Fibroblast of mammary gland (primary cell): ENCODE data around the gene FRMD4B.

Source experiments
- DNase-seq: peaks from one replicate; pipeline ENCODE4 v3.0.0-alpha.2; 2010; ENCODE audit warnings: low read depth
- H3K4me3 ChIP-seq: 2 replicates; pipeline ENCODE4 v1.5.1; 2011; ENCODE audit warnings: low read depth, mild to moderate bottlenecking, low read length, moderate library complexity; ENCODE audit not compliant: control insufficient read depth
- TF ChIP-seq, protein P1 (sequence below): conservative IDR thresholded peaks from 2 replicates; pipeline ENCODE4 v1.5.1; 2011; ENCODE audit warnings: low read depth, low read length, inconsistent platforms; ENCODE audit not compliant: control insufficient read depth, insufficient read depth

The FRMD4B gene

GRCh38 chr3:69179740-69180372 lies 206.0 kb downstream of the FRMD4B start:
- TF ChIP-seq, protein P1, sequence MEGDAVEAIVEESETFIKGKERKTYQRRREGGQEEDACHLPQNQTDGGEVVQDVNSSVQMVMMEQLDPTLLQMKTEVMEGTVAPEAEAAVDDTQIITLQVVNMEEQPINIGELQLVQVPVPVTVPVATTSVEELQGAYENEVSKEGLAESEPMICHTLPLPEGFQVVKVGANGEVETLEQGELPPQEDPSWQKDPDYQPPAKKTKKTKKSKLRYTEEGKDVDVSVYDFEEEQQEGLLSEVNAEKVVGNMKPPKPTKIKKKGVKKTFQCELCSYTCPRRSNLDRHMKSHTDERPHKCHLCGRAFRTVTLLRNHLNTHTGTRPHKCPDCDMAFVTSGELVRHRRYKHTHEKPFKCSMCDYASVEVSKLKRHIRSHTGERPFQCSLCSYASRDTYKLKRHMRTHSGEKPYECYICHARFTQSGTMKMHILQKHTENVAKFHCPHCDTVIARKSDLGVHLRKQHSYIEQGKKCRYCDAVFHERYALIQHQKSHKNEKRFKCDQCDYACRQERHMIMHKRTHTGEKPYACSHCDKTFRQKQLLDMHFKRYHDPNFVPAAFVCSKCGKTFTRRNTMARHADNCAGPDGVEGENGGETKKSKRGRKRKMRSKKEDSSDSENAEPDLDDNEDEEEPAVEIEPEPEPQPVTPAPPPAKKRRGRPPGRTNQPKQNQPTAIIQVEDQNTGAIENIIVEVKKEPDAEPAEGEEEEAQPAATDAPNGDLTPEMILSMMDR, result no peak
- H3K4me3 ChIP-seq, result no peak overlapping the region
- no peak for DNase-seq

DNA sequence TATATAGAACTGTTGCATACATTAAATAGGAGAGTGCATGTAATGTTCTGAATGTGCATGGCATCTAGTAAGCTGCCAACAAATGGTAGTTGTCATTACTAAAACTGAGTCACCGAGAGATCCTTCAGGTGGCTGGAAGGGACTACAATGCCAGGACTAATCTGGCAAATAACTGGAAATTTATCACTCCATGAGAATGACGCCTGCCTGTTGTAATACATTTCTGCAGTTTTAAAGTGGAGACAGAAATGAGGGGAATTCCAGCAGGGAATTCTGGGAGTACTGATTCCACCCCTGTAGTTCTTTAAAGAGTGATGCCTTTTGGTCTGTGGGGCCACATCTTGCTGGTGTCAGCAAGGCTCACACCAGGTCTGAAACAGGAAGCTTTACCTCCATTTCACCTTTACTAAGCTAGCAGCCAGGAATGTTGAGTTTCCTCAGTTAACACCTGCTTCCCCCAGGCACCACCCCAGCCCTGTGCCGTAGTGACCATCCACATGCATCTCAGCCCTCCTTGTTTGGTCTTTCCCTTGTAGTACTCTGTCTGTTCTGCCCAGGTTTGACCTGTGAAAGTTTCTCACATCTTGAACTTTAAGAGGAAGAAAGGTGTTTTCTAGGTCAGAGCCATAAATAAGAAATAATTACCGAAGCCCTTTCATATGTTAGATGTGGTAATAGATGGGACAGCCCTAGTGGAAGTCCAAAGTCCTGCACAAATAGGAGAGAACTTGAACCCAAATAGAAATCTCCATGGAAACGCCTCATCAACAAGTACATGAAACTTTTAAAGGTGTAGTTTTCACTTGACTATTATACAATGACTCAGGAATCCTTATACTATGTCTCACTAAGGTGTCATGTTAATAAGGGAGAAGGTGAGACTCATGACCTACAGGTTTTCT lies 206.8 kb downstream of the FRMD4B start:
- H3K4me3 ChIP-seq, result no peak overlapping the region
- DNase-seq, result no peak
- TF ChIP-seq, protein P1, result no peak

DNA sequence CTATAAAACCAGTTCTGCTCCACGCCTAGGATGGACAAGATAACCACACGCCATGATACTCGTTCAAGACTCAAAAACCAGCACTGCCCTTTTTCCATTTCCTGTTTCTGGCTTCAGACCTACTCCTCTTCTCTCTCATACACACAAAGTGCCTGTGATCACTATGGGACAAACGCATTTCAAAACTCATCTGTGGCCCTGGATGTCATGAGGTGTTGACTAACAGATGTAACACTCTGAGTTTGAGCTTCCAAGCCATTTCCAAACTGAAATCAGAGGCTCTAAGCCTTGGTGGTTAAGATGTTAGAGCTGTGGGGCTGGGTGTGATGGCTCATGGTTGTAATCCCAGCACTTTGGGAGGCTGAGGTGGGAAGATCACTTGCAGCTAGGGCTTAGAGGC lies 207.8 kb downstream of the FRMD4B start:
- no peak overlapping the region for H3K4me3 ChIP-seq
- TF ChIP-seq, protein P1, result no peak
- no peak for DNase-seq

- no peak for DNase-seq
- H3K4me3 ChIP-seq, result no peak overlapping the region
- TF ChIP-seq, protein P1, result no peak
Measured at GRCh38 chr3:69174871-69175737, 210.8 kb downstream of the FRMD4B start.

DNA sequence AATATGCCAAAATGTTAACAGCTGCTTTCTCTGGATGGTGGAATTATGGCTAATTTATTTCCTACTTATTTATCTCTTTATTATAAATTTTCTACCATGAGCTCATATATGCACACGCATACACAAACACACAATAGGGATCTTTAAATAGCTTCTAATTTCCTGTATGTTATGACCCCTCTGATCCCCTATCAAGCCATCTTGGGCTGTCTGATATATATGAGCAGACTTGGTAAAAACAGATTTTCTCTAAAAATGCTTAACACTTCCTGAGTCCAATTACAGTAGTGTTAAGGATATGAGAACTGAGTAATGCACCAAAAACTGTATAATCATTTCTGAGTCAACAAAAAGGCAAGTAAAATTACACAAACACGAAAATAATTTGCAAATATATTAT lies 211.4 kb downstream of the FRMD4B start:
- TF ChIP-seq, protein P1, result no peak
- H3K4me3 ChIP-seq, result no peak overlapping the region
- no peak for DNase-seq

GRCh38 chr3:69172058-69172457 lies 213.8 kb downstream of the FRMD4B start:
- H3K4me3 ChIP-seq, result no peak overlapping the region
- TF ChIP-seq, protein P1, result no peak
- DNase-seq, result no peak
